GM18858 (cell line): ENCODE results near the gene SUMO3.

ENCODE experiments used
- ATAC-seq: cut with Tn5 transposase; IDR thresholded peaks from one replicate; pipeline ENCODE4 v1.9.1; 2021; ENCODE audit not compliant: unreplicated experiment

The SUMO3 gene

DNA sequence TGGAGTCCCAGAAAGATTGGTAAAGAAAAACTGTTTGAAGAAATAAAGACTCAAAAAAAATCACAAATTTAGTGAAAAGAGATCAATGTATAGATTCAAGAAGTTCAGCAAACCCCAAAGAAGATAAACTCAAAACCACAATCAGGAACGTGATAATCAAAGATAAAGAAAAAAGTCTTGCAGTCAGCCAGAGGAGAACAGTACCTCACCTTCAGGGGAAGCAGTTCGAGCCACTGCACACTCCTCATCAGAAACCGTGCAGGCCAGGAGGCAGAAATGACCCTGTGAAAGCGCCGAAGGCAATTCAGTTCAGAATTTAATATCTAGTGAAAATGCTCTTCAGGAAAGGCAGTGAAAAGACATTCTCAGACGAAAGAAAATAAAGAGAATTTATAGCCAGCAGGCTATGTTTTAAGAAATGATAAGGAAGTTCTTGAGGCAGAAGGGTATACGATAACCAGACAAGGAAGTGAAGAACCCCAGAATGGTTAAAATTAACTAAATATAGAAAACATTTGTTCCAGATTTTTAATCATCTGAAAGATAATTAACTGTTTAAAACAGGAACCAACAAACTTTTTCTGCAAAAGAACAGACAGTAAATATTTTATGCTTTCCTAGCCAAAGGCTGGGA, 13.5 kb upstream of the SUMO3 start:
- ATAC-seq: no peak

DNA sequence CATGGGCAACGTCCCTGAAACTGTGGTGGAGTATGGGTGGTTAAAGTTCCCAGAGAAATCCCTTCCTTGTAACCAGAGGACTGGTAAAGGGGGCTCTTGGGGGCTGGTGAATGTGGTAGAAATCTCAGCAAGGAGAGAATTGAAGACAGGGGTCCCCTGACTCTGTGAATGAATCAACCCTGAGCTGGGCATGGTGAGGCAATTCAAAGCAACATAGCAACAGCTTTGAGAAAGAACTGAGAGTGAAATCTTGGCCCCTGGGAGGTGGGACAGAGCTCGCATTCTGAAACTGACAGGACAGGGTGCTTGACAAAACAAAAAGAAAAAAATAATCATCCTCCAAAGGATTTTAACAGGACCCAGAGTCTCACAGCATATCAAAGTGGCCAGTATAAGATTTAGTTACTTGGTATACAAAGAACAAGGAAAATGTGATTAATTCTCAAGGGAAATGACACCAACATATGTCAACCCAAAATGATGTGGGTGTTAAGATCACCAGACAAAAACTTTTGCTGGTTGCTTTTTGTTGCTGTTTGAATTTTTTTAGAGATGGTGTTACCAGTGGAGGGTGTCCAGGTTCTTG, 11.7 kb upstream of the SUMO3 start:
- ATAC-seq: no peak

DNA sequence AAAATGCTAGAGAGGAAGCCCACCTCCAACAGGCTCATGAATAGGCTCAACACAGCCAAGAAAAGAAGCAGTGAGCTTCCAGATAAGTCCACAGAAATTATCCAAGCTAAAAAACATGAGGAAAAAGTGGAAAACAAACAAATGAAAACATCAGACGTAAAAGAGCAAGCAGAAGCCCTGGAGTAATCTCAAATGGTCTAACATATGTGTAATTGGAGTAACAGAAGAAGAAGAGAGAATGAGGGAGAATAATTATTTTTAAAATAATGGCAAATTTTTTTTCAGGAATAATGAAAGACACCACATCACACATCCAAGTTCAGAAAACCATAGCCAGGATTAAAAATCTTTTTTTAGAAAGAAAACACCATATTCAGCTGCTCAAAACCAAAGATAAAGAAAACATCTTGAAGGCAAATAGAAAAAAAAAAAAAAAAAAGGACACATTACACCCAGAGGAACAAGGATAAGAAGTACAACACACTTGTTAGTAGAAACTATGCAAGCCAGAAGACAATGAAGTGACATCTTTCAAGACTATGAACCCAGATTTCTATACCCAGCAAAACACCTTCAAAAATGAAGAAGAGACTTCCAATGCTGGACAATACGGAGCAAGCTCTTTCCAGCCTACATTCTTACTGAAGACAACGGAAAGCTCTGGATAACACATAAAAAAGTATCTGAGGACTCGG, 10.6 kb upstream of the SUMO3 start:
- ATAC-seq: no peak

DNA sequence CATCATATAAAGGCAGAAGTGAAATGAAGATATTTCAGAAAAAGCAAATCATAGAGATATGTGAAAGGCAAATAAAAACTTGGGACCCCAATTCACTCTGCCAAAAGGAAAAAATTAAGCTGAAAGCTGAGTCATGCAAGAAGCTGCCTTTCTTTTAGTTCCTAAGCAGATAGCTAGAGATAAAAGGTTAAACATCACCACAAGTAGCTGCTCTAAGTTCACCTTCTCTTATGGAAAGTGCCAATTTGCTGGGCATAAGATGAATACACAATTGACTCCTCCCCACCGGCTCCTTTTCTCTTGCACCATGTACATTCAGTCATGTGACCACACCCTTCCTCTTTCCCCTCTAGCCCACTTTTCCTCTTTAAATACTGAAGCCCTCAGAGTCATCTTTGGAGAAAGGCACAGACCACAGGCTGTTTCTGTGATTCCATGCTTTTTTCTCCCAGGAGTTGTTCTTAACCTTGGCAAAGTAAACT, 5.4 kb upstream of the SUMO3 start:
- ATAC-seq: no peak

DNA sequence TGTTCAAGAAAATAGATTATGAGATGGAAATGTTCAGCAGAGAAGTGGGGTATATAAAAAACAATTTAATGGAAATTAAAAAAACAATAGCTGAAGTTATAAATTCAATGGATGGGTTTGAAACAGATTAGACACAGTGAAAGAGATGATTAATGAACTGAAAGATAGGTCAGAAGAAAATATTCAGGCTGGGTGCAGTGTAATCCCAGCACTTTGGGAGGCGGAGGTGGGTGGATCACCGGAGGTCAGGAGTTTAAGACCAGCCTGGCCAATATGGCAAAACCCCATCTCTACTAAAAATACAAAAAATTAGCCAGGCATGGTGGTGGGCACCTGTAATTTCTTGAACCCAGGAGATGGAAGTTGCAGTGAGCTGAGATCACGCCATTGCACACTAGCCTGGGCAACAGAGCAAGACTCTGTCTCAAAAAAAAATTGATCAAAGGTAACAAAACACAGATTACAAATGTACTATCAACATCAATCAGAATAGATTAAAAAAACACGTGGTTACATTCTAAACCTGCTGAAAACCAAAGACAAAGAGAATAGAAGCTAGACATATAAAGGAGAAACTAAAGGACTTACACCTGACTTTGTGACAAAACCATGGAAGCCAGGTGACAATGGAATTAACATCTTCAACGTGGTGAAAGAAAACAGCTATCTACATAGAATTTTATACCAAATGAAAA, 4.8 kb upstream of the SUMO3 start:
- no peak for ATAC-seq

DNA sequence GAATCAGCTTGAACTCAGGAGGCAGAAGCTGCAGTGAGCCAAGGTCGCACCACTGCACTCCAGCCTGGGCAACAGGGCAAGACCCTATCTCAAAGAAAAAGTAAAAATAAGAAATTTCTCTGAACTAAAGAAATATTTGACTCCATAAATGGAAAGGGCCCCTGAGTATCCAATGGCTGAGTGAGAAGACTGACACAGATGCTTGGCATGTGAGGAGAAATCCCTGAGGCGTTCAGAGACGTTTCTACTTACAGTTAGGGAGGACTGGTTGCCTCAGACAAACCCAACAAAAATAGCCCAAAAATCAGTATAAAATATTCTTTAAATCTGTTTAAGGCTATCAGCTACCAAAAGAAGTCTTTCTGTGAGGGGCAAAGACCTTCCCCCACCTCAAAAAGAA, 3.0 kb upstream of the SUMO3 start:
- no peak for ATAC-seq

DNA sequence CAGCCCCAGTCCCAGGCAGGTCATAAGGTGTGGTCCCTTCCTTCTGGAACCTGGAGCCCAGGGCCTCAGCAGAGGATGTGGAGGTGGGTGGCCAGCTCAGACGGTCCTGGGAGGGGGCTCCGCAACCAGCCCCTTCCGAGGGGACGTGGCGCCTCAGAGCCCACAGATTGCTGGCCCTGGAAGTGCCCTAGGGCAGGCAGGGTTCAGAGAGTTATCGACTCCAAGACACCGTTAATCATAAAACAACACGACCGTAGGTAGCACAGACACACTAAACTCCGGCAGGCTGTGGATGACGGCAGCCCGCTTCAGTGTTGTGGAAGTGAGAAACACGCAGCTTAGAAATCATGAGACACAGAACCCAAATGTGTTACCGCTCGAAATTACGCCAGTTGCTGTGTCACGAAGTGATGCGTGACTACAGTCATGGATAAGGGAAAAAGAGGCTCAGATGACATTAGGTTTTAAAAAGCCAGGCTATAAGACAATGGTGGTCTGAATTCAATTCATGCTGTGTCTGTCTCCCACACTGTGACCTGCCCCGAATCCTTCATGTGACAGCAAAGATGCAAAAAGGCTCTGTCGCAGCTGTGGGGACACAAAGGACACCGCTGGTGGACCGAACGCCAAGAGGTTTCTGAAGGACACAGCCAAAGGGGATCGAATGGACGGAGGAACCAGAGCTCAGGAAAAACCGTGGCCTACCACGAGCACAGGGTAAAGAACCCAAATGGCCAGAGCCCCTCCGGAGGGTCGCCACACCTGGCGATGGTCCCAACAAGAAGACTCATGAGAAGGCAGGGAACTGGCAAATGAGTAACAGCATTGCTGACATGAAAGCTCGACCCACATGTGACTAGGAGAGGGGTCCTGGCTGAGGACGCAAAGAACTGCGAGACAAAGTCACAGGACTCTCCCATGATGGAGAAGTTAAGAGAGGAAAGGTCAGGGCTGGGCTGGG, 1.7 kb upstream of the SUMO3 start:
- ATAC-seq: no peak

DNA sequence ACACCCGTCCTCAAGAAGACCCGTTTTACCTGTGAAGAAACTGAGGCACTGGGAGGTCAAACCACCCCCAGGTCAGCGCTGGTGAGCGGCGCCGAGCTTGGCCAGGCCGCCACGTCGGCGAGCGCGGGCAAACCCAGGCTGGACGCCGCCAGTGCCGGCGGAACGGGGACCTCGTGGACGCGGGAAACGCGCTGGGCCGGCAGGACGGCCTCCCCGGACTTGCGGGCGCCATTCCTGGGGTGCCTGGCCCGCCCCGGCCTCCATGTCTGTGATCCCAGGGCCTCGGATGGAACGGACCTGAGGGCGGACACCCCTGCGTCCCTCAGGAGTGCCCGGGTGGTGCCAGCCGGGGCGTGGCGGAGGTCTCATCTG, 764 bp upstream of the SUMO3 start:
- no peak for ATAC-seq

DNA sequence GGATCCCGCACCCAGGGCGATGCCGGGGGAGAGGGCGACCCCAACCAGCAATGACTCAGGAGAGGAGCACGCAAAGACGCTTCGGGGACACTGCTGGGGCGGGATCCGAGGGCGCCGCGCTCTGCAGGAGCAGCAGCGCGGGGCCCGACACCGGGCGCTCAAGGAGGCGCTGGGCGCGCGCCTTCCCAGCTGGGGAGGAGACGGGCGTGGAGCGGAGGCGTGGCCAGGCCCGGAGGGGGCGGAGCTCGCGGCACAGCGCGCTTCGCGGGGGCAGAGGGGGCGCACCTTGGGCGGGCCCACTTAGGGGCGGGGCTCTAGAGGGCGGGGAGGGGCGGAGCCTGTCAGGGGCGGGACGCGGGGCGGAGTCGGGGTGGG, 369 bp downstream of the SUMO3 start:
- ATAC-seq: peak; percentile 43

DNA sequence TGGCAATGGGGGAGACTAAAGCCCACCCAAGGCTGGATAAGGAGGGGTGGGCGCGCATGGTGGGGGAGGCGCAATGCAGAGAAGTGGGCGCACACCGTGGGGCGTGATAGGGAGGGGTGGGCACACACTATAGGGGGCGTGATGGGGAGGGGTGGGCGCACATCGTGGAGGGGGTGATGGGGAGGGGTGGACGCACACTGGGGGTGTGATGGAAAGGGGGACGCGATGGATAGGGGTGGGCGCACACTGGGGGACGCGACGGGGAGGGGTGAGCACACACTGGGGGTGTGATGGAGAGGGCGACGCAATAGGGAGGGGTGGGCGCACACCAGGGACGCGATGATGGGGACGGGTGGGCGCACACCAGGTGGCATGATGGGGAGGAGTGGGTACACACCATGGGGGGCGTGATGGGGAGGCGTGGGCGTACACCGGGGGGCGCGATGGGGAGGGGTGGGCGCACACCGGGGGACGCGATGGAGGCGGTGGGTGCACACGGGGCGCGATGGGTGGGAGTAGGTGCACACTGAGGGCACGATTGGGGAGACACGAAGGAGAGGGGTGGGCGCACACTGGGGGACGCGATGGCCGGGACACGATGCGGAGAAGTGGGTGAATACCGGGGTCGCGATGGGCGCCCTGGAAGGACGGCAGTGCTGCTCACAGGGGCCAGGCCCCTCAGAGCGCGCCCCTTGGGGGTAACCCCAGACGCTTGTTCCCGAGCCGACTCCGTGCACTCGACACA, 929 bp downstream of the SUMO3 start:
- no peak for ATAC-seq

DNA sequence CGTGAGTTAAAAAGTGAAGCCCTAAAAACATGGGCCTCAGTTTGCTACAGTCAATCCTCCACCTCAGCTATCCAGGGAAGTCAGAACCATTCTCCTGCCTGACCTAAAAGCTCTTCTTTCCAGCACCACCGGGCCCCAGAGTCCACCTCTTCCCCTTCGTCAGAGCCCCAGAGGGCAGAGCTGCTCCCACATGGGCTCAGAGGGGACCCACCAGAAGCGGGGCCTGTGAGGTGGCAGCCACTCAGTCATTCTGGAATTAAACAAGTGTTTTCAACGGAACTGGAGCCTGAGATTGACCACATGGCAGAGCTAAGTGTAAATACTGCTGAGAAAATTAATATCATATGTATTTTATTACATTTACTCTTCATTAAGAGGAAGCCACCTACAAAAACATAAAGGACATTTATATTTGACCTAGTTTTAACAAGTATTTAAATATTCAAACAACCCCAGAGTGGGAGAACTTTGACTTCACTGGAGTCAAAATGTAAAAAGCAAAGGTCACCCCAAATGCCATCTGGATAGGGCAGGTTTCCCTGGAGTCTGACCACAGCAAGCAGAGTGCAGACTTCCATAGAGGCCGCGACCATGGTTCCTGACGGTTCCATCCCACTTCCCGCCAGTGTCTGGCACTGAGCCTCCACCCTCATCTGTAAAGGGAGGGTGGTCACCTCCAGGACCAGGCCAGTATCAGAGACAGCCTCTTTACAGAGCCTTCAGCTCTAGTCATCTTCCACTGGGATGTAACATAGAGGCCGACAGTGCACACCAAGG, 1.8 kb downstream of the SUMO3 start:
- ATAC-seq: no peak

DNA sequence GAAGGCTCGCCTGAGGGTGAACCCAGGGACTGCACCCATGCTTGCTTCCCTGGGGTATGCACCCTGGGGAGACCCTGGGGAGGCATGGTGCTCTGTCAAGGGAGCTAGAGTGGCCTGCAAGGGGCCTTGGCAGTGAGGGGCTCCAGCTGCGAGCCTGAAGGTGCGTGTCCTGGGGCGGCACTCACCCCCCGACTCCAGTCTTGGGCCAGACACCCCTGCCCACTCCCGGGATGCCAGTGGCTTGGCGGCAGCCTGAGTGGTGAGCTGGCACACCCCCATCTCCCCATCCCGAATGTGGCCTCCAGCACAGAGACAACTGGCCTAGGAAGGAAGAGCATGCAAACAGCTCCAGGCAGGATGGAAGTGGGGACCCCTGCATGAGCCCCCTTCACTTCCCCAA, 2.6 kb downstream of the SUMO3 start:
- no peak for ATAC-seq

DNA sequence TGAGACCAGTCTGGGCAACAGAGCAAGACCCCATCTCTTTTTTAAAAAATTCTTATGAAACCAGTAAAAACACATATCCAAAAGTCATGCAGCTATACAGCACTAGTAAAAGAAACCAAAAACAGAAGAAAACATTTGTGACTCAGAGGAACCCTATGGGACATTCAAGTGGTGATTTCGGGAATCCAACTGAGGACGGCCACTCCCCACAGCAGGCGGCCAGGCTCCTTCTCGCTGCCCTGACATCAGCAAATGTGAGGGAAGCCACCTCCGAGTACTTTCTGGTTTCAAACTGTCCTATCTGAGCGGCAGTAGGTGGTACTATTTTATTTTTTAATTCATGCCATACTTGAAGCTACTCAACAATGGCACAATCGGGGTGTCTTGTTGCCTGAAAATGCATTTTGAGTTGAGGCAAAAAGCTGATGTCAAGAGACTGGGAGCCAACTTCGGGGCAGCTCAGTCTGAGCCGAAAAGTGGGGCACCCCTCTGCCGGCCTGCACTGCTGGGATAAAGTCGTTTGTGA, 3.3 kb downstream of the SUMO3 start:
- no peak for ATAC-seq

DNA sequence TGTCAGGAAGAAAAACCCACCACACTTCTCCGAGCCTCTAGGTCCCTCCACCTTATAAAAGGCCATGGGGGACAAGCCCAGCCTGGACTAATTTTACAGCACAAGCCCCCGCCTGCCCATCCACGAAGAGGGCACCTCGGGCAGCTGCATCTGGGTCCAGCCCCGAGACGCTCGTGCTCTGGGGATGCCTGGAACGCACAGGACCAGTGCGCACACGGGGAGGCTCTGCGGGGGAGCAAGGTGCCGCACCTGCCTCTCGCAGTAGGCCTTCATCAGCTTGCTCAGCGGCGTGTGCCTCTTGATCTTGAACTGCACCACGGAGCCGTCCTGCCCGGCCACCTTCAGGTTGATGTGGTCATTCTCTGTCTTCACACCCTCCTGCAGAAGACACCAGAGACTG, 4.1 kb downstream of the SUMO3 start:
- no peak for ATAC-seq

DNA sequence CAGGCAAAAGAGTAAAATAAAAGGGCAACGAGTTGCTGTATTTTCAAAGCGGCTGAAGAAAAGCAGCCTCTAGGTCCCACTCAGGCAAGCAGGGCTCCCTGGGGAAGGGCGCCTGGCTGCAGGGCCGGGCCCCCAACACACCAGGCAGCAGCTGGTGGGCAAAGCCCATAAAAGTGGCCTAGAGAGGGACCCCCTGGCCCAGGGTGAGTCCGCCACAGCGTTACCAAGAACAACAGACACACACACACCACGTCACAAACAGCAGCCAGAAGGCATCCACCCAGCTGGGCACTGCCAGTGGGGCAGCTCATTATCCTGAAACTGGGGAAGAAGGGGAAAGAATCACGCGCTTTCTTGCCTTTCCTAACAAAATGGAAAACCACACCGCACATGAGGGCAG, 4.7 kb downstream of the SUMO3 start:
- no peak for ATAC-seq

DNA sequence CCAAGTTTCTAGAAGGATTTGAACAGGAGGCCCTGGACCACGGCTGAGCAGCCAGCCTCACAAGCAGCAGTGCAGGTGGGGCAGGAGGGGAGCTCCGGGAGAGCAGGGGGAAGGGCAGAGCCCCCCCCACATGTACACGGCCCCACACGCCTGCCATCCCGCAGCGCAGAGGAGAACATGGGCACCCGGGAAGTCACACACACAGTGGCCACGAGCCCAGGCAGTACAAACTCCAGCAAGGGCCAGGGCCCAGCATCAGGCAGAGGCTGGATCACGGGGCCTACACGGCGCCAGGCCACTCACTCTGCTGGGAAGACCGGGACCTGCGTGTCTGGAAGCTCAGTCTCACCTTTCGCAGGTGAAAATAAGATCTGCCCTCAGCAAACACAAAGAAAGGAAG, 5.2 kb downstream of the SUMO3 start:
- no peak for ATAC-seq

DNA sequence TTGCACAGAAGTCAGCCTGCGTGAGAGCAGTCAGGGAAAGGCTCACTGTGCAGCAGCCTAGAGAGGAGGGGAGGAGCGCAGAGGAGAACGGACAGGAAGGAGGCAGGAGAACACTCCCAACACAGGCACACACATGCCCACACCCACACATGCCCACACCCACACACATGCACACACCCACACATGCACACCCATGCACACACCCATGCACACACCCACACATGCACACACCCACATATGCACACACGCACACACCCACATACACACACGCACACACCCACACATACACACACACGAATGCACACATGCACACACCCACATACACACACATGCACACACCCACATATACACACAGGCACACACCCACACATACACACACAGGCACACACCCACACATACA, 7.1 kb downstream of the SUMO3 start:
- ATAC-seq: no peak

DNA sequence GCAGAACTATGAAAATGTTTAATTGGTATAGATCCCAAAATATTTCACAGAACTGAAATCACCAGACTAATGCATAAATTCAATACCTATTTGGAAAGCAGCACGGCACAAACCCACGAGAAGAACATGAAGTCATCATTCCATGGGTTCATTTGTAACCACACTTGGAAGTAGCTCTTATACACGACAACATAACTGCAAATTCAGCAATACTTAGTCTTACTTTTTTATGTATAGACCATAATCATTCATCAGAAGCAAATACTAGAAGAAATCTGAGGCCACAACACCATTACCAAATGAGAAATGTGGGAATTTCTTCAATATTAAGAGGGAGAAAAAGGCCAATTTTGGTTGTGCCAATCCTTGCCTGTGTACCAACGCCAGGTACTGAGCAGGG, 12.0 kb downstream of the SUMO3 start:
- no peak for ATAC-seq

DNA sequence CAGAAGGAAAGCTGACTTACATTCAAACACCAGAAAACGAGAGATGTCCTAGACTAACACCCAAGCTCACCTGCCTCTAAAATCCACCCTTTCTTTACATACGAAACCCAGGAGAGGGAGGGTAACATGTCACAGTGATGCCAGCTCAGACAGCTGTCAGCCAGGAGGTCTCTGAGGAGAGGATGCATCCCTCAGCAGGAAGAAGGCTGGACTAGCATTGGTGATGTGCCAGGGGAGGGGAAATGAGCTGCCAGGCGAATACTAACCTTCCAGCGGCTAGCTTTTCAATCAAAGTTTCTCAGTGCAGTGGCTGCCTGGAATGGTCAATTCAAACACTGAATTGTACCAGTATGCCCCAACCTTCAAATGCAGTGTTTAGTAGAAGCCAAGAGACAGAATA, 12.6 kb downstream of the SUMO3 start:
- ATAC-seq: no peak
